ENCODE results near the gene GRPEL1. TPM values are rescaled to one million over a fixed set of nuclear protein-coding genes. Genes with fewer than 3 reads are reported as not detected.

GRPEL1 gene
- total RNA-seq, 1 donor from 2014 or later, result 25.7 TPM

DNA sequence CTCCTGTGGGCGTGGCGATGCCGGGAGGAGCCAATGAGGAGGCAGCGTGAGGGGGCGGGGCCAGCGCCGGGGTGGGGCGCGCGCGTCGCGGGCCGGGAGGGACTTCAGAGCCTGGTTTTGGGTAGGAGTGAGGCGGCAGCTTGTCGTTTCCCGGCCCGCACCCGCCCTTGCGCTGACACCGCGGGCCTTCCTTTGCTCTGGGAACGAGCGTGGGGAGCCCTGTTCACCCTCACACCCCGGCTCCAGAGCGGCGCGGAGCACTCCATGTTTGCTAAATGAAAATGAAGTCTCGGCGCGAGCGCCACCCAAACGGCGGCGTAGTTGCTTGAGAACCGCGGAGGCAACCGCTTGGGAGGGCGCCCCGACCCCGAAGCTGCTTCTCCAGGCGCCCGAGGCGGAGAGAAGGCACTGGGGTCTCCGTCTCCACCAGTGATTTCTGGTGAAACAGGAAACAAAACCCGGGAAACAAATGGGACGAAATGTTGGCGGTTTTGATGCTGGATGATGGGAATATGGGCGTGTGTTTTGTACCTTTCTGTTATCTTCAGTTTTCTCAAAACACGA is 497 bp upstream of the GRPEL1 start:
- Histone ChIP-seq H3K9me3 (no peaks in the 10 kb centered on the region), H3K4me3 (peak overlapping the region; percentile 92), H3K4me1 (peaks cover 33% of the 10 kb centered on the region), H3K36me3 (peaks cover 17% of the 10 kb centered on the region), H3K27ac (peak overlapping the region; percentile 92), H3K27me3 (ENCODE audit: low read depth) (no peaks in the 10 kb centered on the region)
- ATAC-seq (no peak), DNase-seq (no peak)
- intact Hi-C loops (cut with DNase I), result no loop called here
- TF ChIP-seq, protein P1, sequence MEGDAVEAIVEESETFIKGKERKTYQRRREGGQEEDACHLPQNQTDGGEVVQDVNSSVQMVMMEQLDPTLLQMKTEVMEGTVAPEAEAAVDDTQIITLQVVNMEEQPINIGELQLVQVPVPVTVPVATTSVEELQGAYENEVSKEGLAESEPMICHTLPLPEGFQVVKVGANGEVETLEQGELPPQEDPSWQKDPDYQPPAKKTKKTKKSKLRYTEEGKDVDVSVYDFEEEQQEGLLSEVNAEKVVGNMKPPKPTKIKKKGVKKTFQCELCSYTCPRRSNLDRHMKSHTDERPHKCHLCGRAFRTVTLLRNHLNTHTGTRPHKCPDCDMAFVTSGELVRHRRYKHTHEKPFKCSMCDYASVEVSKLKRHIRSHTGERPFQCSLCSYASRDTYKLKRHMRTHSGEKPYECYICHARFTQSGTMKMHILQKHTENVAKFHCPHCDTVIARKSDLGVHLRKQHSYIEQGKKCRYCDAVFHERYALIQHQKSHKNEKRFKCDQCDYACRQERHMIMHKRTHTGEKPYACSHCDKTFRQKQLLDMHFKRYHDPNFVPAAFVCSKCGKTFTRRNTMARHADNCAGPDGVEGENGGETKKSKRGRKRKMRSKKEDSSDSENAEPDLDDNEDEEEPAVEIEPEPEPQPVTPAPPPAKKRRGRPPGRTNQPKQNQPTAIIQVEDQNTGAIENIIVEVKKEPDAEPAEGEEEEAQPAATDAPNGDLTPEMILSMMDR (IDR thresholded peaks at IDR 0.05), result no peak

GRCh38 chr4:7067126-7067451 is 775 bp downstream of the GRPEL1 start:
- H3K36me3 ChIP-seq, result peaks cover 30% of the 10 kb centered on the region
- H3K9me3 ChIP-seq, result no peaks in the 10 kb centered on the region
- TF ChIP-seq, protein P1 (IDR thresholded peaks at IDR 0.05), result no peak
- H3K27me3 ChIP-seq (ENCODE audit: low read depth), result no peaks in the 10 kb centered on the region
- H3K27ac ChIP-seq, result peak overlapping the region; percentile 92
- peaks cover 33% of the 10 kb centered on the region for H3K4me1 ChIP-seq
- peak overlapping the region; percentile 92 for H3K4me3 ChIP-seq
- DNase-seq (no peak), ATAC-seq (no peak)
- intact Hi-C loops (cut with DNase I), result no loop called here

DNA sequence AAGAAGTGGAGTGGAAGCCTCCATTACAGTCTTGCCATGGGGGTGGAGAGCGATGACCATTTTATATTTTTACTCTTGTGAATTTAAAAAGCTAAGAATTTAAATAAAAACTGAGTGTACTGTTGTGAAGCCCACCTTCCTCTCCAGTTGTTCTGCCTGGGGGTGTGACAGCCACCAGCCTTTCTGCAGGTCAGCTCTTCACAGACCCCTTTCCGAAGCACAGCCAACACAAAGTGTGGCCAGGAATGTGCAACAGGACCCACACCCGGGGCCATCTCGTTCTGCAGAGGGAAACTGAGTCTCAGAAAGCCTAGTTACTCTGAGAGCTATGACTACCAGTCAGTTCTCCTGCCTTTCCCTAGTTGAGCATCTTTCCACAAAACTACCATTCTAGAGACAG is 1.4 kb downstream of the GRPEL1 start:
- TF ChIP-seq, protein P1 (IDR thresholded peaks at IDR 0.05), result no peak
- peaks cover 36% of the 10 kb centered on the region for H3K36me3 ChIP-seq
- DNase-seq, result no peak
- H3K4me1 ChIP-seq, result peaks cover 33% of the 10 kb centered on the region
- H3K9me3 ChIP-seq, result no peaks in the 10 kb centered on the region
- no peak for ATAC-seq
- intact Hi-C loops (cut with DNase I), result no loop called here
- peak overlapping the region; percentile 92 for H3K4me3 ChIP-seq
- H3K27ac ChIP-seq, result no peak overlapping the region
- no peaks in the 10 kb centered on the region for H3K27me3 ChIP-seq (ENCODE audit: low read depth)

DNA sequence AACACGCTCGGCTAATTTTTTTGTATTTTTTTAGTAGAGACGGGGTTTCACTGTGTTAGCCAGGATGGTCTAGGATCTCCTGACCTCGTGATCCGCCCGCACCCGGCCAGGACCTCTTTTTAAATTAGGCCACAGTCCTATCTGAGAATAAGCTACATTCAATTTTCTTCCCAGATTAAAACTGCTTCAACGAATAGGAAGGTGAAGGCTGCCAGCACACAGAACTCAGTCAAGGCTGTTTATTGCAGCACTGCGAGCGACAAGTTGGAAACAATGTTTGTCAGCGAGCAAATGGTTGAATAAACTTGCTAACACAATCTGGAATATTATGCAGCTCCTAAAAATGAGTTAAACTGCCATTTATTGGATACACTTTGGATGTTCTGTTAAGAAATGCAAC is 1.9 kb downstream of the GRPEL1 start:
- Histone ChIP-seq H3K9me3 (no peaks in the 10 kb centered on the region), H3K36me3 (peaks cover 41% of the 10 kb centered on the region), H3K4me3 (peak overlapping the region; percentile 92), H3K27ac (no peak overlapping the region), H3K4me1 (peaks cover 32% of the 10 kb centered on the region), H3K27me3 (ENCODE audit: low read depth) (no peaks in the 10 kb centered on the region)
- ATAC-seq, result no peak
- intact Hi-C loops (cut with DNase I), result no loop called here
- DNase-seq, result no peak
- TF ChIP-seq, protein P1 (IDR thresholded peaks at IDR 0.05), result no peak

DNA sequence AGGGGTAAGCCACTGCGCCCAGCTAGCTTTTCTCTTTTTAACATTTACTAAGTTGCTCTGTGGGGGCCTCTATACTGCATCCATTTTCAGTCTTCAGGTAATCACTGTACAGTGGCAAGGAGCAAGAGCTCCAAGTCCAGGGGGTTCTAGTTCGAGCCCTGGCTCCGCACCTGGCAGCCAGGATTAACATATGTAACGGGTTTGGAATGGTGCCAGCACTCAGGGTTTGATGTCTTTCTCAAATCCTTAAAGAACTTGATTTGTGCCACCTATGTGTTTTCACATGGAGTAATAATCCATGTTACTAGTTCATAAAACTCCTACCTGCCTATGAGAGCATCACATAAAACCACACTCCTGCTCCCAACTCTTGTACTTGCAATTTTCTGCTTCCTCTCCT is 4.5 kb downstream of the GRPEL1 start:
- TF ChIP-seq, protein P1 (IDR thresholded peaks at IDR 0.05), result no peak
- DNase-seq (no peak), ATAC-seq (no peak)
- Histone ChIP-seq H3K4me3 (no peak overlapping the region), H3K27me3 (ENCODE audit: low read depth) (no peaks in the 10 kb centered on the region), H3K9me3 (no peaks in the 10 kb centered on the region), H3K4me1 (peaks cover 20% of the 10 kb centered on the region), H3K36me3 (peaks cover 67% of the 10 kb centered on the region), H3K27ac (no peak overlapping the region)
- intact Hi-C loops (cut with DNase I), result no loop called here

GRCh38 chr4:7062816-7063215 is 5.0 kb downstream of the GRPEL1 start:
- intact Hi-C loops (cut with DNase I), result no loop called here
- H3K4me3 ChIP-seq, result no peak overlapping the region
- H3K27ac ChIP-seq, result no peak overlapping the region
- no peaks in the 10 kb centered on the region for H3K27me3 ChIP-seq (ENCODE audit: low read depth)
- DNase-seq (no peak), ATAC-seq (no peak)
- H3K9me3 ChIP-seq, result no peaks in the 10 kb centered on the region
- TF ChIP-seq, protein P1 (IDR thresholded peaks at IDR 0.05), result no peak
- H3K4me1 ChIP-seq, result peaks cover 20% of the 10 kb centered on the region
- H3K36me3 ChIP-seq, result peaks cover 69% of the 10 kb centered on the region

Measured in lower lobe of right lung (tissue), 2 donors.